DOHH2 (cell line): ENCODE results near the gene CPA2.

Experiments used
- CTCF ChIP-seq: fragments of 200-600 bp; sonication (generic); IDR thresholded peaks from one replicate; pipeline ENCODE4 v1.5.1; 2014; ENCODE audit warnings: antibody characterized with exemption, mild to moderate bottlenecking, low read depth, low read length; ENCODE audit not compliant: poor library complexity, severe bottlenecking
- EZH2phosphoT487 ChIP-seq: fragments of 200-600 bp; sonication (generic); IDR thresholded peaks from 2 replicates; pipeline ENCODE4 v1.6.1; 2017; ENCODE audit warnings: borderline replicate concordance, mild to moderate bottlenecking, antibody characterized with exemption, low read length, moderate library complexity, mixed read lengths

DNA sequence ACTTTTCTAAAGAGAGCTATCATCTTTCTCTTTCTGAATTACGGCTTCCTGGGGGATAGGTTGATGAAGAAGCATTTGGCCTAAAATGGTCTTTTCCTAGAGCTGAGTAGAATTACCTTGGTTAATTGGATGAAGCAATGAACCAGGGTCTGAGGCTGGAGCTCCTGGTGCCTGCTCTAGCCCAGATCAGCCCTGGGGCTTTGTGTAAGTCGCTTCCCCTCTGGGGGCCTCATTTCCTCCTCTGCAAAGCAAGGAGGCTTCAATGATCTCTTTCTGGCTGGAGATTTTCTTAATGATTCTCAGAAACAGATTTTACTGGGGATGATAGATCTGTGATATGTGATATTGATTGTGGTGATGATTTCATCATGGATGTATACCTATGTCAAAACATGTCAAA, 3.5 kb upstream of the CPA2 start:
- TF ChIP-seq CTCF = no peak
- no peak for TF ChIP-seq EZH2phosphoT487
